T follicular helper cell (primary cell): ENCODE data around the gene CDH13.

Experiments used
- DNase-seq: peaks from one replicate; pipeline ENCODE4 v3.0.0-alpha.2; 2020; ENCODE audit warnings: low read depth

The CDH13 gene

GRCh38 chr16:83437036-83437435, 810.3 kb downstream of the CDH13 start:
- DNase-seq = no peak

- no peak for DNase-seq
These were observed 811.6 kb downstream of the CDH13 start for GRCh38 chr16:83438326-83438725.

- DNase-seq = no peak
These were observed 812.6 kb downstream of the CDH13 start for GRCh38 chr16:83439412-83439811.

- no peak for DNase-seq
These were observed 814.7 kb downstream of the CDH13 start for GRCh38 chr16:83441517-83441916.

- DNase-seq = no peak
These were observed 817.2 kb downstream of the CDH13 start for GRCh38 chr16:83443972-83444371.

GRCh38 chr16:83447560-83447959, 820.8 kb downstream of the CDH13 start:
- no peak for DNase-seq

- DNase-seq = no peak
These were observed 823.1 kb downstream of the CDH13 start for GRCh38 chr16:83449861-83450260.

GRCh38 chr16:83453977-83454376, 827.2 kb downstream of the CDH13 start:
- no peak for DNase-seq

GRCh38 chr16:83455716-83456115, 828.9 kb downstream of the CDH13 start:
- DNase-seq = no peak

- DNase-seq = no peak
These were observed 830.2 kb downstream of the CDH13 start for GRCh38 chr16:83456934-83457333.

GRCh38 chr16:83458612-83459011, 831.8 kb downstream of the CDH13 start:
- DNase-seq = no peak

GRCh38 chr16:83464991-83465390, 838.2 kb downstream of the CDH13 start:
- DNase-seq = no peak

GRCh38 chr16:83470416-83470815, 843.6 kb downstream of the CDH13 start:
- no peak for DNase-seq

GRCh38 chr16:83472776-83473501, 846.2 kb downstream of the CDH13 start:
- DNase-seq = no peak

GRCh38 chr16:83473926-83474650, 847.3 kb downstream of the CDH13 start:
- no peak for DNase-seq

GRCh38 chr16:83475108-83475507, 848.3 kb downstream of the CDH13 start:
- DNase-seq = no peak

GRCh38 chr16:83481589-83481988, 854.8 kb downstream of the CDH13 start:
- no peak for DNase-seq

- no peak for DNase-seq
These were observed 855.9 kb downstream of the CDH13 start for GRCh38 chr16:83482545-83483162.

- DNase-seq = no peak
These were observed 863.3 kb downstream of the CDH13 start for GRCh38 chr16:83490073-83490472.

GRCh38 chr16:83494459-83494858, 867.7 kb downstream of the CDH13 start:
- no peak for DNase-seq

- no peak for DNase-seq
These were observed 874.7 kb downstream of the CDH13 start for GRCh38 chr16:83501481-83501880.

GRCh38 chr16:83508295-83508694, 881.5 kb downstream of the CDH13 start:
- DNase-seq = no peak

GRCh38 chr16:83509316-83509715, 882.5 kb downstream of the CDH13 start:
- DNase-seq = no peak
